OCI-M2 (cell line): ENCODE measurements around the gene SSTR5.

Source experiments
- DNase-seq: peaks from one replicate; lab custom pipeline; 2025; ENCODE audit not compliant: unreplicated experiment; lab: John Stamatoyannopoulos, UW

SSTR5 gene

DNA sequence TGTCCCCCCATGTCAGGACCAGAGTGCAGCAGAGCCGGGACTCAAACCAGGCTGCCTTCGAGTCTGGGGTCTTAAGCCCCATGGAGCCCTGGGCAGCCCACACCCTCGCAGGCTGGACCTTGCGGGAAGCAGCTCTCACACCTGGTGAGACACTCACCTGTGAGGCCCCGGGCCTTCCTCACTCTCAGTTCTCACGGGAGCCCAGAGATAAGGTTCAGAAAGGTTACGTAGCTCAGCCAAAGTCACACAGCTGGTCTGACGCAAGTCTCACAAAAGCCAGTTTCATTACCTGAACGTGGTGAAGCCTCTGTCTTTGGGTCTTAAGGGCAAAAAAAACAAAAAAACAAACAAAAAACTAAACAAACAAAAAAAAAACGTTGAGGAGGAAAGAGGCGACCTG is 32.8 kb upstream of the SSTR5 start:
- no peak for DNase-seq

DNA sequence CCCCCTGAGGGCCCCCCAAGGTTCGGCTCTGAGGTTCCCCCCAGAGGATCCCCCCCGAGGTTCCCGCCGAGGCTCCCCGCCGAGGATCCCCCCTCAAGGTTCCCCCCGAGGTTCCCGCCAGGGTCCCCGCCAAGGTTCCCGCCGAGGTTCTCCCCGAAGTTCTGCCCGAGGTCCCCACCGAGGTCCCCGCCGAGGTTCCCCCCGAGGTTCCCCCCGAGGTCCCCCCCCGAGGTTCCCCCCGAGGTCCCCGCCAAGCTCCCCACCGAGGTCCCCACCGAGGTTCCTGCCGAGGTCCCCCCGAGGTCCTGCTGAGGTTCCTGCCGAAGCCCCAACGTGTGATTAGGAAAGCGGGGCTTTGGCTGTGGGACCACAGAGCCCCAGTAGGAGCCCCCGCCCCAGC is 32.2 kb upstream of the SSTR5 start:
- no peak for DNase-seq

DNA sequence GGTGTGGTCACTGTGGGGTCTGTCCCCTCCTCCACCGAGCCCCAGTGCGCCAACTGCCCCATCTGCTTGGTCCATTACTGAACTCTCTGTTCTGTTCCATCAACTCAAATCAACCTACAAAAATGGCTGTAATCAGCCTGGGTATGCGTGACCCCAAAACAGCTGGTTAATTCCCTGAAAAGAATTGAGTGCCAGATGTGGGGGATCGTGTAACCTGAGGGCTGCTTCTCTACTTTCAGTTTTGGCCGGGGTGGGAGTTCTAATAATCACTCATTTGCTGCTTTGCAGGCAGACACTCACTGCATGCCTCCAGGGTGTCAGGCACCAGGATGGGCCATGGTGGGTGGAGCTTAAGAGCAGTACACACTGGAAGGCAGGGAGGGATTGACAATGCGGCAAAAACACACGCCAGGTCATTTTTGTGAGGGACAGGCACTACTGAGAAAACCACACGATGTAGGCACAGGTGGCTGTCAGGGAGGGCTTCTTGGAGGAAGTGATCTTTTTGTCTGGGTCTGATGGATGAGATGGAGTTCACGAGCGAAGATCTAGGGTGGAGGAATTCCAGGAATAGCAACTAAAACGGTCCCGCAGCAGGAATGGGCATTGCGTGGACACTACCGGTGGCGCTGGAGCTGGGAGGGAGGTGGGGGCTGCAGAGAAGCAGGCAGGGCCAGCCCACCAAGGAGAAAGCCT is 30.4 kb upstream of the SSTR5 start:
- DNase-seq, result no peak

DNA sequence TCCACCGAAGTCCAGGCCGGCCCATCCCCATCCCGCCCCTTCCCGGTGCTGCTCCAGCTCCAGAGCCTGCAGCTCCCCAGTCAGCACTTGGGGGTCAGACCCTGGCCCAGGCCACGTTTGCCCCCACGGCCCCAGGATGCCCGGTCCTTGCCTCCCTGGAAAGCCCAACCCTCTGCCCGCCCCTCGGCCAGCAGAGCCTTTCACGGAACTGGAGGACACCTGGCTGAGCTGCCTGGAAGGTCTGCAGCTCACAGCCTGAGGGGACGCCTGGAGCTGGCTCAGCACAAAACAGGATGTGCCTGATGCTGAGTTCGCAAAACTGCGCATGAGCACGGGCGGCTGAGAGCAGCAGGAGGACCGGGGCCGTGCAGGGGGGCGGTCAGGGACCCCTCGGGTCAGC is 29.7 kb upstream of the SSTR5 start:
- DNase-seq, result no peak

DNA sequence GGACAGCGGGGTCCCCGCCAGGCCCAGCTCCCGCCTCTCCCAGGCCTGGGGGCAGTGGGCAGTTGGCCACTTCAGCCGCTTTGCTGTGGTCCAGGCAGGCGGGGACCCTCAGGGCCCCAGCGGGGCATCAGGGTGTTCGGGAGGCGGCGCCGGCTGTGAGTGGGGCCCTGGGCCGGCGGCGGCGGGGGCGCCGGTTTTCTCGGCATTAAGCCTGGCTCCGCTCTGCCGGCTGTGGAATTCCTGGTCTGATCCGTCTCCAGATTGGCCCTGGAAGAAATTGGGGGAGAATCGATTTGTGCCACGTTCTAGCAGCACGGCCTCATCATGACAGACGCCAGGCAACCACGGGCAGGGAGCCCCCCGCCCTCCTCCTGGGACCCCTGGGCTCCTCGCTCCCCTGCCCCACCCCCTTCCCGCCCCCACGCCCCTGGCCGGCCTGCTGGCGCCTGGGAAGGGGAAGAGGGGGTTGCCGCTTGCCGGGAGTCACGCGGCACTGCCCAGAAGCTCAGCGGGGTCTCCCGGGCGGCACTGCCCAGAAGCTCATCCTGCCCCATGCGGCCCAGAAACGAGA is 28.6 kb upstream of the SSTR5 start:
- DNase-seq, result no peak

DNA sequence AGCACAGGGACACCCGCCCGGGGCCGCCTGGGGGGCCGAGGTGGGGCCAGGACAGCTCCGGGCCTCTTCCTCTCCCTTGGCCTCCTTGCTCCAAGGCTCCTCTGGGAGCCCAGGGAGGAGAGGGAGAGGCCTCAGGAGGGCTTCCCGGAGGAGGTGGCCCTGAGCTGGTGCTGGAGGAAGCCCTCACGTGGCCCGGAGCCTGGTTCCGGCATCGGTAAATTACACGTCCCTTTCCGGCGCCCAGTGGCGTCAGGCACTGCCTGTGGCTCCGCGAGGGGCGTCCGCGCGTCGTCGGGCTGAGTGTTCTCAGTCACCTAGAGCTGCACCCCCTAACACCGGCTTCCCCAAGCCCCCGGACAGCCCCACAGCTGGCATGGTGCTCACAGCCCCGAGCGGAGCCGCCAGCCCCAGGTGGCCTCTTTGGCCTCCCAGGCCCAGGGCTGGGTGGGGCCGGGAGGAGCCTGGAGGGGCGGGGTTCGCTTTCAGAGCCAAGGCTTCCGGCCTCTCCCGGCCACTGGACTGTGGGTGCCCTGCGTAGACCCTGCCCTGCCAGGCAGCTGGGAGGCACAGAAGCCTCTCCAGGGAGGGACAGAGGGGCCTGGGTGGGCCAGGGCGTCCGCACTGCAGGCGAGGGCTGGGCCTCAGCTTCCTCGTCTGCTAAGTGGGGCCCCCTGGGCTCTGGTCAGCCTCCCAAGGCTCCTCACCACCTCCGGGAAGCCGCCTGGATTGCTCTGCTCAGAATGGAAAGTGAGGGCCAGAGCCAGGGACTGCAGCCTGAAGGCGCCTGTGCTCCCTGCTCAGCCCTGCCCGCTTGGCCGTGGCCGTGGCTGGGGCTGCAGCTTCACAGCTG is 27.9 kb upstream of the SSTR5 start:
- DNase-seq, result no peak

DNA sequence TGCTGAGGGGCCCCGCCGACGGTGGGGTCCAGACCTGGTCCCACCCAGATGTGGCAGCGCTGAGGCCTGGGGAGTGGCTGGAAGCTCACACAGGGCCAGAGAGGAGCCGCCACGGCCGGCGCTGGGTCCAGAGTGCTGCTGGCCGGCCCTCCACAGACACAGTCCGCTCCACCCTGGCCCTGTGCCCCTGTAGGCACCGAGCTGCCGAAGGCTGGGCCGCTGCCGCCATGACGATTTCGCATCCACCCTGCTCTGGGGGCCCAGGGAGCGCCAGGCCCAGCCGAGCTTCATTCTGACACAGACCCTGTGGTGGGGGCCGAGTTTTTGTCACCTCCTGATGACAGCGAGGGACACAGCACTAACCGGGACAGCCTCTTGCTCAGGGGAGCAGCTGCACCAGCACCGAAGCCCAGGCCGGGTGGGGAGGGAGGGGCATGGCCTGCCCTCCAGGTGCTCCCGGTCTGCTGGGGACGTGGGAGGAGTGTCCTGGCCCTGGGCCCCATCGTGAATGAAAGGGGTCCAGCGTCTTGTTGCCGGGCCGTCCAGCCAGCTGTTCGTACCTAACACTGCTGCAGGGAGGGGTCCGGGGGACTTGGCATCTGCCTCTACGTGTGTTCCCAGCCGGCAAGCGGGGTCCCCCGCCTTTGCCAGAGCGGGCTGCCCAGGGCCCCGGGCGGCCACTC is 27.1 kb upstream of the SSTR5 start:
- DNase-seq, result no peak

DNA sequence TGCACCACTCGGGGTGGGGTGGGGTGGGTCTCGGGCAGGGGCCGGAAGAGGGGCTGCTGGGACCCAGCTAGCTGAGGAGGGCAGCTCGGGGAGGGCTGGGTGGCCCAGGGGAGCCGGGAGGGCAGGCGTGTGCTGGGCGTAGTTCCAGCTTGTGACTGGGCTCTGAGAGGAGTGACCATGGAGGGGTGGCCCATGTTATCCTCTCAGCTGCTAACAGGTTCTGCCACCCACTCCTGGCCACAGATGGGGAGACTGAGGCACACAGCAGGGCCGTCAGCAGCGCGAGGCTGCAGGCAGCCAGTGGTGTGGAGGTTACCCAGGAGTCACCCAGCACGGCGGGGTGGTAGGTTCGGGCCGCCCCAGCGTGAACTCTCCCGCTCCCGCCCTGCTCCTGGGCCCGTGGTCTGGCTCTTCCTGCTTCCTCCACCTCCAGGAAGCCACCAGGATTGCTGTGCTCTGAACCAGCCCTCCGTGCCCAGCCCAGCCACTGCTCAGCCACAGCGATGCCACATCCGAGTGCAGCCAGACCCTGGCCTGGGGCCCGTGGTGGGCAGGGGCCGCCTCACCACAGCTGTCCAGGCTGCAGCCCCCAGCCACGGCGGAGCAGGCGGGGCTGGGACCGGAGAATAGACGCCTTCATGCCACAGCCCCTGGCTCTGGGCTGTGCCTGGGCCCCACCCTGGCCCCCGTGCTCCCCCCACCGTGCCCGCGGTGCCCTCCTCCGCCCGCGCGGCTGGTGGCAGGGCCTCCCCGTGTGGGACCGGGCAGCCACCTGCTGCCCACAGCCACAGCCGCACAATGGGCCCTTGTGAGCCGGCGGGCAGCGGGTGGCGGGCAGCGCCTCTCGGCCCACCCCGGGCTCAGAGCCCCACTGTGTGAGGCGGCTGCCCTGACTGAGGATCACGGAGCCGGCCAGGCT is 26.3 kb upstream of the SSTR5 start:
- DNase-seq, result no peak

DNA sequence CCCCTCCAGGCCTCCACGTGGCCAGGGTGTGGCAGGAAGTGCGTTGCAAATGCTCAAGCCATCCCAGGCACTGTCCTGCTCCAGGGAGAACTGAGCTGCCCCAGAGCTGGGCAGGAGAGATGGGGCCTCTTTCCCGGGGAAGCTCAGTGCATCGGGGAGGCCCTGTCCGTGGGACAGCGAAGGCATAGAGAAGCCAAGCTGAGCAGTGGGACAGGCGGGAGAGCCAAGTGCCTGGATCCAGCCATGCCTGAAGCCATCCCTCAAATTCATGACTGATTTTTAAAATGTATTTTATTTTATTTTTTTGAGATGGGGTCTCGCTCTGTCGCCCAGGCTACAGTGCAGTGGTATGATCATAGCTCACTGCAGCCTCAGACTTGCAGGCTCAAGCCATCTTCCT is 25.4 kb upstream of the SSTR5 start:
- no peak for DNase-seq

DNA sequence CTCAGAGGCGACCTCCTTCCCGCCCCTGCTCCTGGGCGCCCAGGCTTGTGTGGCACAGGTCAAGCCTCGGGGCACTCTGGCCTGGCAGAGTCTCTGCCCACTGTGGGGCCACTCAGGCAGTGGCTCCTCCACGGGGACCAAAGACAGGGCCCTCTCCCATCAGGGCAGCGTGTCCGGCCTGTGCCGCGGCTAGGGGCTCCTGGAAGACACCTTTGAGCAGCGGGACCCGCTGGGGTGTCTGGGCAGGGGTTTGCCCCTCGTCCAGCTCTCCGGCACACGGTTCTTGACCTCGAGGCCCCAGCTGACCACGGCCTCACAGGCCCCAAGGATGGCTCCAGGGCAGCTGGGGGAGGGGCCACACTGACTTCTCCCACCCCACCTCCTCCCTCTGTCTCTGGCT is 24.7 kb upstream of the SSTR5 start:
- DNase-seq, result no peak

DNA sequence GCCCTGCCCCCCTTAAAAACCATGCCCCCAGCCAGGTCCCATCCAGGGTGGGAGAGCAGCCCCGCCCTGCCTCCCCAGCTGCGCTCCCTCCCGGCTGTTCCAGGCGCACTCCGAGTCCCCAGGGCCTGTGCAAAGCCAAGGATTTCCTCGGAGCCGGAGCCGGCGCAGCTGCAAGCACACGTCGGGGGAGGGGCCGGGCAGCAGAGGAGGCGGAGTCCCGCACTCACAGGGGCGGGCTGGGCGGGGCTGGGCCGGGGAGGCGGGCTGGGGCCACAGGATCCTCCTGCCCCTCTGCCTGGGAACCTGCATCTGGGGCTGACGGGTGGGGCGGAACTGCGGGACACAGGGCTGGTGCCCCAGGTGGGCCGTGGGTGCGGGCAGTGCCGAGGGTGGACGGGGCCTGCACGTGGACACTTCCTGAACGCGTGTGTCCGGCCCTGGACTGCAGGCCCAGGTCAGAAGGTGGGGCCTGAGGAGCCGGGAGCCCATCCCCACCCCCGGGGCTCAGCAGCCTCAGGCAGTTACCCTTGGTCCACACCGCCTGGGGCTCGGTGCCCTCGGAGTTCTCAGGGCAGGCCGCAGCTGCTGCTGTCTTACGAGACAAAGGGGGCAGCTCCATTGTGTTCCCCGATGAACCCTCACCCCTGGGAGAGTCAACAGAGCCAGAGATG is 24.0 kb upstream of the SSTR5 start:
- no peak for DNase-seq

DNA sequence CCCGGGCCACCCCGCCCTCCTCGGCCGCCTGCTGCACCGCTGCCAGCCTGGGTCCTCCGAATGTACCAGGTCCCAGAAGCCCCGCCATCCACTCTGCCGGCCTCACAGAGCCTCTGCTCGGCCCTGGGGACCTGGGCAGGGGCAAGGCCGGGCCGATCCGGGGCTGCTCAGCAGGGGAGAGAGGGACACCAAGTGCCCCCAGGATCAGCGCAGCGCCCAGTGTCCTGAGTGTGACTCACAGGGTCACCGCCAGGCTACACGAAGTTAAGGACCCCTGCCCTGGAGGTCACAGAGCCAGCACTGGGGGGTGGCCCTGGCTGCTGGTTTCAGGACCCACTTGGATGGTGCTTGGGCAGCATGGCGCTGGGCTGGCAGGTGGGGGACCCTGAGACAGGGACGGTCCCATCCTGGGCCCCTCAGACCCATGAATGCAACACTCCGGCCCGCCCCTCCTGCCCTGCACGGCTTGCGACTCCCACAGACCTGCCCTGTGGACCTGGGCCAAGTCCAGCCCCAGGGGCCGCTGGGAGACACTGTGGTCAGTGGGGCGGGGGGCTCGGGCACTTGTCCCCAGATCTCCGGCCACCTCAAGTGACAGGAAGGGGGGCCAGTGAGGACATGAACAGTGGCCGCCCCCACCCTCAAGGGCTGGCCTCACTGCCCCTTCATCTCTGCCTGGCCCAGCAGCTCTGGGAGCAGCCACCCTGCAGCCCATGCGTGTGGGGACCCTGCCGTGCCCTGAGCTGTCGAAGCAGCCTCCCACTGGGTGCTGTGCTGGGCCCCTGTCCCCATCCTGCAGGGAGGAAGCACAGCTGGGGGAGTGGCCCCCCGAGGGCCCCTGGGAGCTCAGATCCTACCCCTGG is 23.2 kb upstream of the SSTR5 start:
- DNase-seq, result no peak

DNA sequence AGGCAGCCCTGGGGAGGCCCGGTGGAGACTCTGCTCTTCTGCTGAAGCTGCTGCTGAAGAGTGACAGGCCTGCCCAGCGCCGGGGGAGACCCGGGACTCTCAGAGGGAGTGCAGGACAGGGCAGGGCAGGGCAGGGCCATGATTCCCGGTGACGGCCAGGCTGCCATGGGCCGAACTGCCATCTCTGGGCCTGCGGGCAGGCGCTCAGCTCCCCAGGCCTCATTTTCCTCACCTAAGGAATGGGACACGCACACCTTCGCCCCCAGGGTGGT is 22.6 kb upstream of the SSTR5 start:
- no peak for DNase-seq

DNA sequence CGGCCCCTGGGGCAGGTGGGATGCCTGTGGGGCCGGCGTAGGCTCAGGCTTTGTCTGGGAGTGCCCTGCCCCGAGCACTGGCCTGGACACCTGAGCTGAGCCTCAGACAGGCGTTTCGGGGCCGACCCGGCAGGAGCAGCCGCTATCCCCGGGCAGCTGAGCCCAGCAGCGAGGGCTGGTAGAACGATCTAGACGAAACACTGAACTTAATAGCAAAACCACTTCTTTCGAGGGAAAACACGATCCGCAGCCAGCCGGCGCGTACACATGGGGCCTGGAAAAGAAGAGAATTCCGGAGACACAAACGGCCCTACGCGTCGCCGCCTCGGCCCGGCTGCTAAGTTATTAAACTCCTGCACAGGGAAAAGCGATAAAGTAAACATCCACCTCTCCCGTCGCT is 22.0 kb upstream of the SSTR5 start:
- DNase-seq, result no peak

DNA sequence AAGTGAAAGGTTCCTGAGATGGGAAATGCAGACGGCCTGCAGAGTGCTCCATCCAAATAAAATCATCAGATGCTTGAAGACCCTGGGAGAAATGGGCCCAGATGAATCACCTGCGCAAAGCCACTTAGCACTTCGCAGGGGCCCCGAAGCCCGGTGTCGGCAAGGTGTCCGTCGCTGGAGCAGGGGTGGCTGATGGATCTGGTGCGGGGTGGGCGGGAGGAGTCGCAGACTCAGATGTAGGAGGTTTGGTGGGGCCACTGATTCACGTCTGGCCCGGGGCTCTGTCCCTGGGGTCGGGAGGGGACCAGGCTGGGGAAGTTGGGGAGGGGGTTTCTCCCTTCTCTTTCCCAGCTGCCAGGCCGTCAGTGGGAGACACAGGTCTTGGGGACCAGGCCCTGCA is 21.6 kb upstream of the SSTR5 start:
- no peak for DNase-seq

DNA sequence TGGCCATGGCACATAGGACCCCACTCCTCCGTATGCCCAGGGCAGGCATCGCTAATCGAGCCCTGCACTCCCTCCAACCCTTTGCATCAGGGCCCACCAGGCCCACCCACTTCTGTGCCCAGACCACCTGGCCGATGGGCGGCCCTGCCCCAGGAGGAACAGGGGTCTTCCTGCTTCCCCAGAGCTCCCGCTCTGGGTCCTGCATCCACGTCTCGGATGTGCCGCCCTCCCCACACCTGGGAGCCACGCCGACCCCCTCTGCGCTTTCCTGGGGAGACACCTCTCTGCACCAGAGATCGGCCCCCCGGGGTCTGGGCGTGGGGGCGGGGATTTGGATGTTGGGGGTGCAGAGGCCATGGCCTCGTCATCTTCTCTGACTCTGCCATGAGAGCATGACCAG is 21.1 kb upstream of the SSTR5 start:
- no peak for DNase-seq

DNA sequence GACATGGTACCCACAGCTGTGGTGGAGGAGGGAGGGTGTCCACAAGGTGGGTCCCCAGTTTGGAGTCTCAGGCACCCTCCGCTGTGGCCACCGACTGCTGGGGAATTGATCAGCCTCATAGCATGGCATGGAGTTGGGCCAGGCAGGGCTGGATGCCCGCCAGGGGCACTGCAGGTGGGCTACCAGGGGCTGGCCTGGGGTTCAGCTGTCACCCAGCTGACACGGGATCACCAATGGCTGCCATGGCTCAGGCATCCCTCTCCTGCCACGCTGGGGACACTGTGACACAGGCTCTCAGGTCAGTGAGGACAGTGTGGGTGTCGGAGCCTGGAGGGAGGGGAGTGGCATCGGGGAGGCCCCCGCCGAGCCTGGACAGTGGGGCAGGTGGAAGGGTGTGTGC is 19.8 kb upstream of the SSTR5 start:
- DNase-seq, result no peak

DNA sequence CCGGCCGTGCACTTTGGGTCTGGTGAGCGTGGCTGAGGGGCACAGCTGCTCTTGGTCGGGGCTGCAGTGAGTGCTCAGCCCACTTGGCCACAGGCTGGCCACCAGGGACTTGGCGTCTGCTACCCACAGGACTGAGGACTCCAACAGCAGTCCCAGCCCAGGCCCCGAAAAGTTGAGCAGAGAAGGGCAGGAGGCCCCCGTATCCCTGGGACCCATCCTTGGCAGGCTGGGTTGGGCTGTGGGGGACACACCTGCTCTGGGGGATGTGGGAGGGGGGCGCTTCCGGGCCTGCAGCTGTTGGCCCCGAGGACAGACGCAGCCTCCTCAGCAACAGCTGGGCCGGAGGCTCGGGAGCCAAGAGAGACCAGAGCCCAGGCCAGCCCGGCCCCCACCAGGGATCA is 19.4 kb upstream of the SSTR5 start:
- DNase-seq, result no peak

DNA sequence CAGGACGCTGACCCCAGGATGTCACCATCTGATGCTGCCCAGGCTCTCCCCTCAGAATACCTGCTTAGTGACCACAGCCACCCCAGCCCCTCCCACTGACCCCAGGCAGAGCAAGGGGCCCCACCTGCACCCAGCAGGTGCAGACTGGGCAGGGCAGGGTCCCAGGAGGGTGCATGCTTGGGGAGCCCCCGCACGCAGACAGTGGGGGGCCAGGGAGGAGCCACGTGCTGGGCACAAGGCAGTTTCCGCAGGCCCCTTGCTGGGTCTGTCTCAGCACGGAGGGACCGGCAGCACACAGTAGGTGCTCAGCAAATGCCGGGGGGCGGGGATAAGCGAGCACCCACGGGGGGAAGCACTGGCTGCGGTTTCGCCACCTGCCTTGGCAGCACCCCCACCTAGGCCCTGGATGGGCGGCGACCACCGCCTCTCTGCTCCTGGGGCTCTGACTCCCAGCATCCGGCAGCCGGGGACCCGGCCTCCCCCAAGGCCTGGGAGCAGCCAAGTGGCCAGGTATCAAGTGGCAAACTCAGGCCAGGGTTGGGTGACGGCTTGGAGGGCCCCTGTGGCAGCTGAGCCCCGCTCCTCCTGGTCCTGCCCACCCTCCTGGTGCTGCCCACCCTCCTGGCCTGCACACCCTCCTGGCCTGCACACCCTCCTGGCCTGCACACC is 18.7 kb upstream of the SSTR5 start:
- DNase-seq, result no peak
